Kidney epithelial cell (primary cell): ENCODE measurements around the gene CDK5R1. TPM values are rescaled to one million over a fixed set of nuclear protein-coding genes. Genes with fewer than 3 reads are reported as not detected.

Experiments
- DNase-seq: peaks from one replicate; pipeline ENCODE4 v3.0.0-alpha.2; 2010; ENCODE audit warnings: low read depth
- H3K27me3 ChIP-seq: 2 replicates; pipeline ENCODE4 v1.6.0; 2011; ENCODE audit warnings: low read length; ENCODE audit not compliant: control insufficient read depth, insufficient read depth
- H3K36me3 ChIP-seq: 2 replicates; pipeline ENCODE4 v1.5.1; 2011; ENCODE audit warnings: low read length; ENCODE audit not compliant: control insufficient read depth, insufficient read depth
- H3K4me3 ChIP-seq: 2 replicates; pipeline ENCODE4 v1.5.1; 2011; ENCODE audit warnings: low read depth, mild to moderate bottlenecking, control low read depth, low read length
- total RNA-seq: library from RNA; depleted of rRNA; stranded (reverse); fragments of >200 nt; gene quantifications from 2 replicates; pipeline ENCODE4 v1.2.3, GENCODE V29; 2015
- TF ChIP-seq, protein P1 (sequence below): IDR thresholded peaks from 2 replicates; pipeline ENCODE4 v1.5.1; 2011; ENCODE audit warnings: mild to moderate bottlenecking, moderate library complexity, low read length, control low read depth, inconsistent platforms; ENCODE audit not compliant: insufficient read depth, poor library complexity, severe bottlenecking

Gene CDK5R1
- total RNA-seq, 1 donor from 2014 or later = 16.0 TPM

DNA sequence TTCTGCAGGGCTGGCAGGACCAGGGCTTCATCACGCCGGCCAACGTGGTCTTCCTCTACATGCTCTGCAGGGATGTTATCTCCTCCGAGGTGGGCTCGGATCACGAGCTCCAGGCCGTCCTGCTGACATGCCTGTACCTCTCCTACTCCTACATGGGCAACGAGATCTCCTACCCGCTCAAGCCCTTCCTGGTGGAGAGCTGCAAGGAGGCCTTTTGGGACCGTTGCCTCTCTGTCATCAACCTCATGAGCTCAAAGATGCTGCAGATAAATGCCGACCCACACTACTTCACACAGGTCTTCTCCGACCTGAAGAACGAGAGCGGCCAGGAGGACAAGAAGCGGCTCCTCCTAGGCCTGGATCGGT is 1.4 kb downstream of the CDK5R1 start:
- H3K36me3 ChIP-seq = no peaks in the 10 kb centered on the region
- no peak for DNase-seq
- TF ChIP-seq, protein P1, sequence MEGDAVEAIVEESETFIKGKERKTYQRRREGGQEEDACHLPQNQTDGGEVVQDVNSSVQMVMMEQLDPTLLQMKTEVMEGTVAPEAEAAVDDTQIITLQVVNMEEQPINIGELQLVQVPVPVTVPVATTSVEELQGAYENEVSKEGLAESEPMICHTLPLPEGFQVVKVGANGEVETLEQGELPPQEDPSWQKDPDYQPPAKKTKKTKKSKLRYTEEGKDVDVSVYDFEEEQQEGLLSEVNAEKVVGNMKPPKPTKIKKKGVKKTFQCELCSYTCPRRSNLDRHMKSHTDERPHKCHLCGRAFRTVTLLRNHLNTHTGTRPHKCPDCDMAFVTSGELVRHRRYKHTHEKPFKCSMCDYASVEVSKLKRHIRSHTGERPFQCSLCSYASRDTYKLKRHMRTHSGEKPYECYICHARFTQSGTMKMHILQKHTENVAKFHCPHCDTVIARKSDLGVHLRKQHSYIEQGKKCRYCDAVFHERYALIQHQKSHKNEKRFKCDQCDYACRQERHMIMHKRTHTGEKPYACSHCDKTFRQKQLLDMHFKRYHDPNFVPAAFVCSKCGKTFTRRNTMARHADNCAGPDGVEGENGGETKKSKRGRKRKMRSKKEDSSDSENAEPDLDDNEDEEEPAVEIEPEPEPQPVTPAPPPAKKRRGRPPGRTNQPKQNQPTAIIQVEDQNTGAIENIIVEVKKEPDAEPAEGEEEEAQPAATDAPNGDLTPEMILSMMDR = no peak
- H3K4me3 ChIP-seq = no peak overlapping the region
- H3K27me3 ChIP-seq = no peaks in the 10 kb centered on the region

DNA sequence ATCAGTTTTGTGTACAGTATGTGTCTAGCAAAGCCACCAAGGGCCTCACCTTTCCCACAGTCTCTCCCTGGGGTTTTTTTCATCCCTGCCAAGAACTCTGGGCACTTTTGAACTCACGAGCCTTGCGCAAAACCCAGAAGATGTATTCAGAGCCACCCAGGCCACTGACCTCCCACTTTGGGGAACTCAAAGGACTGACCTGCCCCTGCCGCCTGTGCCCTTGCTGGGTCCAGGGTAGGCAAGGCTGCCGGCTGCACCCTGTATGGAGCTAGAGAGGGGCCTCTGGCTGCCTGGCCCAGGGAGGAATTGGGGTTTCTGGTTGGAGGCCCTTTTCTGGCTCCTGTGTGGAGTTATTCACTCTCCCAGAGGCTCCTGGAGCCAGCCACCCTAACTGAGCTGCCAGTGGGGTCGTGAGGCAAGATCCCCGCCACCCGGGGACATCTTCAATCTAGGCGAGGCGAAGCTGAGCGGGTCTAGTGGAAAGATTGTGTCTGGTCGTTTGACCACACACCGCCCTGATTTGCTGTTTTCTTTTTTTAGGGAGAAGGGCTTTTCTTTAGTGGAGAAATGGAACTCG is 1.9 kb downstream of the CDK5R1 start:
- no peaks in the 10 kb centered on the region for H3K27me3 ChIP-seq
- no peak for DNase-seq
- TF ChIP-seq, protein P1 = no peak
- no peaks in the 10 kb centered on the region for H3K36me3 ChIP-seq
- no peak overlapping the region for H3K4me3 ChIP-seq

DNA sequence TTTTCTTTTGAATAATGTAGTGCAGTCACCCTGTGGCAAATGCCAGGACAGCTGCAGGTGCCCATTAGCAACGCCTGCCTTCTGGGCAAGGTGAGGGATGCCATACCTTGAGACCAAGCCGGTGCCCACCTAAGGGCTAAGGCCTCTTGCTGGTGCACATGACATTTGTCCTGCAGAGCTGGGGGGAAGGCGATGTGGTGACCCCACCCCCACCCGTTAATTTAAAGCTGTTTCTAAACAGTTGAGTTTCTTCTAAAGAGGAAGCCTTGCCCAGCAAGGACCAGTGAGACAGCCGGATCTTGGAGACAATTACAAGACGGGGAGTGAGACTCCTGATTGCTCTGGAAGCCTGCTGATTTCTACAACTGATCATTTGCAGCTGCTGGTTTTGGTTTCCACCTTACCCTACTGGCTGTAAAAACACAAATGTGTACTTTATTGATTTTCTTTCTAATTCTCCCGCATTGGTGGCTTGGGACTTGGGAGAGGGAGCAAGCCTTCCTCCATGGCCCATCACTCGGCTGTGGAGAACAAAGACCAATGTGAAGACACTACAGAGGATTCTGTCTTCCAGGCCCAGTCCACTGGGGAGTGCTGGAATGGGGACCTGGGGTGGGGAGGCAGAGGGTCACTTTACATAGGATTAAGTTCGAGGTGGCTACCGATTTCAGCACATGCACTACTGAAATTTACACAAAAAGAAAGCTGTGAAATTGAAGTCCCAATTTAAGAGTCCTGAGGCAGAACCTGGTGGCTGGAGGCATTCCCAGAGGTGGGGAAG is 2.7 kb downstream of the CDK5R1 start:
- TF ChIP-seq, protein P1 = no peak
- Histone ChIP-seq H3K4me3 (no peak overlapping the region), H3K27me3 (no peaks in the 10 kb centered on the region), H3K36me3 (no peaks in the 10 kb centered on the region)
- no peak for DNase-seq

DNA sequence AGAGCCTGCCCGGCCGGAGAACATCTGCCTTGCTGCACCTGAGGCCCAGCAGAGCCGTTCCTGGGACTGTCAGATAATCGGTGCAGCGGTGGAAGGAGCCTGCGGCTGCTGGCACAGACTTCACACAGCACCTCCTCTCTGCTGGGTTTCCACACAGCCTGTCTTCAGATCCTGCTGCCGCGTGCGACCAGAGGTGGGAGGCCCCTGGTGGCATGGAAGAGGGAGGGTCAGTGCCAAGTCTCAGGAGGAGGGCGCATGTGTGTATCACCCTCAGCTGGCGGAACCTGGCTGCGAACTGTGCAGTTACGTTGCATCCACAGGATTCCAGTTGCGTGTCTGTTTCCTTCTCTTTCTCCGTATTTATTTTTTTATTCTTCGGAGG is 3.3 kb downstream of the CDK5R1 start:
- DNase-seq = no peak
- H3K27me3 ChIP-seq = no peaks in the 10 kb centered on the region
- TF ChIP-seq, protein P1 = no peak
- no peaks in the 10 kb centered on the region for H3K36me3 ChIP-seq
- no peak overlapping the region for H3K4me3 ChIP-seq

DNA sequence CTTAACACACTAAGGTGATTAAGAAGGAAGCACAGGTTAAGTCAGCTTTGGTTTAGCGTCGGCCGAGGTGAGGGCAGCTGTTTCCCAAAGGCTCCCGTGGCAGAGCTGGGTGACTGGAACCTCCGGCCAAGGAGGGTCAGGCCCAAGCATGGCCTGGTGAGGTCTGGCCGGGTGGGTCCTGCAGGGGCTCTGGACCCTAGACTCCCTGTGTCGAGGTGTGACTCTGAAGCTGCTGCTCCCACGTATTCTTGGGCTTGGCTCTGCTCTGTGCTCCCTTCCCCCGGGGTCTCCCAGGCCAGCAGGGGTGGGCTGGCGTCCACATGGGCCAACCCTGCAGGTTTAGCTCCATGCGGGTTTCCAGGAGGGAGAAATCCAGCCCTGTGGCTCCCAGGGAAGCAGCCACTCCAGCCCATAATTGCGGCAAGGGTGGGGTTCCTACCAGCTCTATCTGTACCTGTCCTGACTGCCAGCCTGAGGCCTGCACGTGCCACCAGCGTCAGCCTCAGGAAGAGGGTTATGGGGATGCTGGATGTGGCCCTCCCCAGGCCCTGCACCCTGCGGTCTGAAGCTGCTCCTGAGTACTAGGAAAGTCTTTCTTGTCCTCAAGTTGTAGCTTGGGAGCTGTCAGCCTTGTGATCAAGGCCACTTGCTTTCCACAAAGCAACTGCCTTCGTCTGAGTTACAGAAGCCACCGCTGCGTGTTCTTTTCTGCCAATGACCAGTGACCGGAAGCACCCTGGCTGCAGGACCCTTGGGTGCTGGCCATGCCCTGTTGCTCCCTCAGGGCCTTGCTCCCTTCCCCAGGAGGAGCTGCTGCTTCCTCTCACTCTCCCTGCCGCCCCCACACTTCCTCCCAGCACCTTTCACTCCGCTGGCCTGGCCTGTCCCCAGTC is 4.8 kb downstream of the CDK5R1 start:
- Histone ChIP-seq H3K4me3 (no peak overlapping the region), H3K36me3 (no peaks in the 10 kb centered on the region), H3K27me3 (no peaks in the 10 kb centered on the region)
- DNase-seq = no peak
- TF ChIP-seq, protein P1 = no peak
